Loucy (cell line): ENCODE measurements around the gene RIPK4.

Experiments used
- CTCF ChIP-seq: fragments of 200-600 bp; sonication (generic); conservative IDR thresholded peaks from 2 replicates; pipeline ENCODE4 v1.5.1; 2014; ENCODE audit warnings: mild to moderate bottlenecking, antibody characterized with exemption, low read length
- EZH2phosphoT487 ChIP-seq: fragments of 200-600 bp; IDR thresholded peaks from 2 replicates; pipeline ENCODE4 v1.6.1; 2018; ENCODE audit warnings: antibody characterized with exemption, mild to moderate bottlenecking, moderate library complexity, borderline replicate concordance

DNA sequence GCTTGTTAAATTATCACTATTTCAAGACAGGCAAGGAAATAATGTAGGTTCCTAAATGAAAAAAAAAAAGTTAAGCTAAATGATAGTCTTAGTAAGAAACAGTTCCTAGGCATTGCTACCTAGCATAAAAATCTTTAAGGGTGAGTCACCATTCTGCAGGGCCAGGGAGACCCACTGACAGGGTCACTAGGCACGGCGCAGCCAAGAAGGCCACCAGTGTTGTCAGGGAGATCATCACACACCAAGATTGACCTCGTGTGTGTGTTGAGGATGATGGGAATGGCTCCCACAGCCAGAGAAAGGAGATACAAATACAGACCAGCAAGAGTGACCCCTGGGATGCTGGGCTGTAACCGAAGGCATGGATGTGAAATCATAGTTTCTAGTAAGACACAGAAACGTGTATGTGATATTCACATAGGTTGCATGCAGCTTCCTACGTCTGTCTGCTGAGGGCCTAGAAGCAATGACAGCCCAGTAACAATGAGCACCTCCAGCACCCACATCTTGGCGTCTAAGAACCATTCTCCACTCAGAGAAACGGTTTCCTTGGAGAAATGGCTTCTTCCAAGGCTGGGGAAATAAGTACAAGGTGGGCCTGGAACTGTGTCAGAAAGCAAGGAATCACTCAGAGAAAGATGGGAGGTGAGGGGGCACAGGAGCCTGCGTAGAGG is 29.1 kb downstream of the RIPK4 start:
- TF ChIP-seq CTCF (no peak), EZH2phosphoT487 (no peak)
